Cerebellar cortex (tissue), 1 donor: ENCODE data around the gene SMIM43.
"Not testable (repeated sequence)": the region's sequence is repeated elsewhere in the genome, so short reads cannot be mapped to it uniquely, and the experiment has no call there.

ENCODE experiments used
- DNase-seq: peaks from one replicate; pipeline ENCODE4 v3.0.0-alpha.2; 2015; ENCODE audit warnings: low spot score

Gene SMIM43

DNA sequence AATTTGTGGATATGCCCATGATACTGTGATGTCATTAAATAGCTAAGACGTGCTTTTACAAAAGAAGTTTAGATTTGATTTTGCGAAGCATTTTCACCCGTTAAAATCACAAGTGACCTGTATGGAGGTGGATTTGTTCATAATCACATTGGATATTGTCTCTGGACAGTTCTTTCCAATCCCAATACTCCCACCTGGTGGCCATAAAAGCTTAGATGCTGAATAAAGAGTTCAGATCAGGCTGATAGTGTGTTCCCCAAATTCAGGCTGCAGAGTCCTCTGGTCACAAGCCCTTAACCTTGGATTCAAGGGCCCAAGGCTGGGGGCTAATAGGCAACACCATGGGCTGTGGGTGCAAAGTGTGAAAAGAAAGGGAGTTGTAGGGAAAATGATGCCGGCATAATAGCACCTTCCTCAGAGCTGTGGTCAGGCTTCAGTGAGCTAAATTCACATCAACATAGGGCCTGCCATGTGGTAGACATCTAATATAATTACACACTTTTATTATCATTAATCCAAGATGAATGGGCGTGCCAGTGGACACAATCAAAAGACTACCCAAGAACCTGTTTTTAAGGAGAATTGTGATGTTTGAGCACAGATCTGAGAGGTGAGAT, 28.1 kb downstream of the SMIM43 start:
- peak; percentile 37 for DNase-seq

DNA sequence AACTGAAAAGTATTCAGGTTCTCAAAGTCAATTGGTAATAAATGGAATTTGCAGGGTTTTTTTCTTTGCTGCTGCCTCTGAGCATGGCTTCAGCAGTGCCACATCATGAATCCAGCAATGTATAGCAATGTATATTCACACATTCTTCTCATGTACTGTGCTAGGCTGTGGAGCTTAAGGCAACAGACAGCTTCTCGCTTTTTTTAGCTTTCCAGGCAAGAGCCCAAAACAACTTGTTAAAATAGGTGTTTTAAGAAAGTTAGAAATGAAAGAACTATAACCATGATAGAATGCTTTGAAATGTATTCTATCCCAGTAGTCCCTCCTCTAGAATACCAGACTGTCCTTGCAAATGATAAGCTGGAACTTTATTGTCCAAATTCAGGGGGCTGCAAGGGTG, 30.4 kb downstream of the SMIM43 start:
- DNase-seq: no peak

DNA sequence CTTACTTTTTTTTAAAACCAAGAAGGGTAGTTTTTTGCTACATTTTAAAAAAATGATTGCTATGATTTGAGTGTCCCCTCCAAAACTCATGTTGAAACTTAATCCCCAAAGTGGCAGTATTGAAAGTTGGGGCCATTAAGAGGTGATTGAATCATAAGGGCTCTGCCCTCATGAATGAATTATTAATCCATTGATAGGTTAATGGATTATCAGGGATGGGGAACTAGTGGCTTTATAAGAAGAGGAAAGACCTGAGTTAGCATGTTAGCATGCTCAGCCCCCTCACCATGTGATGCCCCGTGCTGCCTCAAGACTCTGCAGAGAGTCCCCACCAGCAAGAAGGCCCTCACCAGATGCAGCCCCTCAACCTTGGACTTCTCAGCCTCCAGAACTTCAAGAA, 31.0 kb downstream of the SMIM43 start:
- no peak for DNase-seq

DNA sequence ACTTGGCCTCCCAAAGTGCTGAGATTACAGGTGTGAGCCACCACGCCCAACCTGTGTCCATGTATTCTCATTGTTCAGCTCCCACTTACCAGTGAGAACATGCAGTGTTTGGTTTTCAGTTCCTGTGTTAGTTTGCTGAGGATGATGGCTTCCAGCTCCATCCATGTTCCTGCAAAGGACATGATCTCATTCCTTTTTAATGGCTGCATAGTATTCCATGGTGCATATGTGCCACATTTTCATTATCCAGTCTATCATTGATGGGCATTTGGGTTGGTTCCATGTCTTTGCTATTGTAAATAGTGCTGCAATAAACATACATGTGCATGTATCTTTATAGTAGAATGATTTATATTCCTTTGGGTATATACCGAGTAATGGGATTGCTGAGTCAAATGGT, 35.2 kb downstream of the SMIM43 start:
- not testable (repeated sequence) for DNase-seq

- no peak for DNase-seq
These were observed 36.2 kb downstream of the SMIM43 start for GRCh38 chr4:121728798-121729226.

DNA sequence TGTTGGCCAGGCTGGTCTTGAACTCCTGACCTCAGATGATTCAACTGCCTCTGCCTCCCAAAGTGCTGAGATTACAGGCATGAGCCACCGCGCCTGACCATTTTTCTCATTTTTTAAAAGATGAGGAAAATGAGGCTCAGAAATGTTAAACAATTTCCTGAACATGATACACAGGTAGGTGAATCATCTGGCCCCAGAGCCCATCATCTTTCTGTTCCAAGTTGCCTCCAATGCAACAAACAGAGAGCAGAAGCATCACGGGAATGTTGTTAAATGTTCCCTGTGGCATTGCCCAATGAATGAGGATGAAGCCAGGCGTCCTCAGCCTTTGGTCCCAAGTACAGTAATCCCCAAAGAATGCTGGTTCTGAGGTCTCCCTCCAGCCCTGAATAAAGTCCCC, 36.9 kb downstream of the SMIM43 start:
- DNase-seq: no peak

DNA sequence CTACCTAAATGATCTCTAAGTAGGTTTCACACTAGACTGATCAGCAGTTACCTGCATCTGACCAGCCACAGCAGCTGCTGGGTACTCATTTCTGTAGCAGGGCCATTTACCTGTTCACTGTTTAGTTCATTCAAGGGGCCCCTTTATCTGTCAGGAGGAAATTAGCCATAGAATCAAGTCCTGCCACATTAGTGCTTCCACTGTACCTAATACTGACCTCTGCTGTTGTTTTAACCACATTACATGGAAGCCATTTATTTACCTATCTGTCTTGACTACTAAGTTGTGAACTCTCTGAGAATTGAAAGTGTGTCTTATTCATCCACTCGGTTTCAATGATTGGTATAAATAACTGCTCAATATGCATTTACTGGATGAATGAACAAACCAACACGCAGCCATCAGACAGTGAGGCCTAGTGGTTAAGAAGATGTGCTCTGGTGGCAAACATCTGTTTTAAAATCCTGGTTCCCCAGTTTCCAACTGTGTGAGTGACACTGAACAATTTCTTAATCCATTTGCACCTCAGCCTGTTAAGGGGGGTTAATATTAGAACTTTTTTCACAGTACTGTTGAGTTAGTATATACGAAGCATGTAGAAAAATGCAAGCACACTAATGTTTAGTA, 38.2 kb downstream of the SMIM43 start:
- DNase-seq: peak; percentile 61

GRCh38 chr4:121724671-121725070, 40.3 kb downstream of the SMIM43 start:
- DNase-seq: no peak

- DNase-seq: no peak
These were observed 43.3 kb downstream of the SMIM43 start for GRCh38 chr4:121721700-121722099.

GRCh38 chr4:121720109-121720508, 44.9 kb downstream of the SMIM43 start:
- no peak for DNase-seq

DNA sequence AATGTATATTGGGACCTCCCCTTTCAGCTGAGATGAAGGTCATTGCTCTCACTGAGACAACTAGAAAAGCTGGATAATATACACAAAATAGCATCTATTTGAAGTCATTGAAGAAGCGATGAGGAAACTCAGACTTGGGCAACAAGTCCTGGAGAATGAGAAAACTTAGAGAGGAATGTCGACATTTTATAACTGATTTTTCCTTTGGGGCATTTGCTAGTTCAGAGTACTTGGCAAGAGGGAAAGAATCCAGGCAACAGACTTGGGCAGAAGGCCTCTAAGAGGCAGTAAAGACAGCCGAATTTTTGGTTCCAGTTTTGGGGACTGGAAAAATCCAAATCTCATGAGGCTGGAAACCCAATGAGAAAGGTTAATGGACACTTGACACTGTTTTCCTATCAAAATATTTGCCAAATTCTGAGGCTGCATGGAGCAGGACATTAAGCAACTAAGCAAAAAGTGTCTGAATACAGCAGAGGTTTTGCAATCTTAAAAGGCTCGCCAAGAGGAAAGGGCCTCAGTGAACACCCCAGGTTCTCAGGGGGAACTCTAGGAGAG, 47.2 kb downstream of the SMIM43 start:
- no peak for DNase-seq

- no peak for DNase-seq
These were observed 50.4 kb downstream of the SMIM43 start for GRCh38 chr4:121714548-121714947.

- no peak for DNase-seq
These were observed 52.2 kb downstream of the SMIM43 start for GRCh38 chr4:121712783-121713182.

DNA sequence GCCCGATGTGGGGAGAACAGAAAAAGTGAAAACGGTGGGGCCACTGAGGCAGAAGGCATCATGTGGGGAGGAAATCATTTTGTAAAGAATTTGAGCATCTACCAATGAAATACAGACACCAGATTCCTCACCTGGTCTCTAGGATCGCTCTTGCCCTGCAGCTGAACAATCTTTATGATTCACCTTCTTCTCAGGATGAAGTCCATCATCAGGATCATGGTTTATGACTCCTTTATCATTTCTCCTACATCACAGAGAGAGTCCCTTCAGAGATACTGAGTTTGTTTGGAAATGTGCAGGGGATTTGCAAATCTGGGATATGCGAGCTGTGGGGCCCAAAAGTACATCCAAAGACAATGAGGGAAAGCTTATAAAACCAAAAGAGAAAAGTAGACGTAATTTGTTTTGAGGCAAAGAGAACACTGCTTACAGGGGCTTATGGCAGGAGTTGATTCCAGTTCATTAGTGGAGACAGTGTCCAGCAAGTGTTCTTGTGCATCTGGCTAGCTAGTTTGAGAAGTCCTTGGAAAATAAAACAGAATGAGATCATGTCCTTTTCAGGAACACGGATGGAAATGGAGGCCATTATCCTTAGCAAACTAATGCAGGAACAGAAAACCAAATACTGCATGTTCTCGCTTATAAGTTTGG, 52.8 kb downstream of the SMIM43 start:
- DNase-seq: no peak

DNA sequence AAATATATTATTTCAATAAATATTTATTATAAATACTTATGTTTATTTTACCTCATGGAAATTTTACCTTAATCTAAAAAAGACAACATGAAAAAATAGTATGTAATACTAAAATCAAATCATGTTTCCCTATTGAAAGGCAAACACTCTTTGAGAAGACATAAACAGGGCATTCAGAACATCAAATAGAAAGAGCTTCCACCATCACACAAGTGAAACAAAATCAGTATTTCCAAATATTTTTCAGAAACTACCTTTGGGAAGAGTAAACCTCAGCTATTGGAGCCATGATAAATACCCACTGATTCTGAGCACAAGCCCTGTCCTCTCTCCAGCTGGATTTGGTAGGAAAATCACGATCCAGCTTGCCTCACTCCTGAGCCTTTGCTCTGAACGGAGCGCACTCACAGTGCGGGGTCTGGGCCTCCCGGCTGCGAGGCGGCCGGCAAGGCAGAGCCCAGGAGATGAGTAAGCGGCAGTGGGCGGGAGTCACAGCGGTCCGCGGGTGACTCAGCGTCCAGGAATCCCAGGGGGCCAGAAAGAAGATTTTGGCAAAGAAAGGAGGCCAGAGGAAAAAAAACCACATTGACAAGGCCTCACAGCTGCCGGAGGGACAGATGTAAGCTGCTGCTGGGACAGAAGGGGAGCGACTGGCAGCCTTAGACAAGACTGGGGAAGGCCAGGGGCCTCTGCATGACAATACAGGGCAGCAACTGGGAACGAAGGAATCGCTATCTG, 53.5 kb downstream of the SMIM43 start:
- DNase-seq: peak; percentile 51

GRCh38 chr4:121709766-121710405, 55.1 kb downstream of the SMIM43 start:
- no peak for DNase-seq
